Natural killer cell (primary cell): ENCODE data around the gene UGT2B10. TPM values are rescaled to one million over a fixed set of nuclear protein-coding genes. Genes with fewer than 3 reads are reported as not detected.
"Not testable (repeated sequence)": the region's sequence is repeated elsewhere in the genome, so short reads cannot be mapped to it uniquely, and the experiment has no call there.

Experiments used
- ATAC-seq, 3 donors: fragments of 150-1000 bp in 2 of 3; fragments of 200-7000 bp in 1 of 3; cut with Tn5 transposase; 1 replicate in 1 of 3; 2 replicates in 2 of 3; pipeline ENCODE4 v1.10.0; 2021; ENCODE audit warnings: mild to moderate bottlenecking in 2 of 3, moderate library complexity in 2 of 3
- DNase-seq, 2 donors: peaks; one replicate each; pipeline versions ENCODE4 v3.0.0 to v3.0.0-alpha.2; 2013 to 2021; ENCODE audit warnings: mixed read lengths in 1 of 2
- H3K27ac ChIP-seq: one replicate; pipeline ENCODE4 v1.5.1; 2013; ENCODE audit warnings: mild to moderate bottlenecking, low read length
- H3K27me3 ChIP-seq: one replicate; pipeline ENCODE4 v1.6.1; 2013; ENCODE audit warnings: low read length; ENCODE audit not compliant: control insufficient read depth, insufficient read depth
- H3K36me3 ChIP-seq: one replicate; pipeline ENCODE4 v1.6.1; 2013; ENCODE audit warnings: low read length; ENCODE audit not compliant: control insufficient read depth, insufficient read depth
- H3K4me1 ChIP-seq: one replicate; pipeline ENCODE4 v1.6.1; 2013; ENCODE audit warnings: low read length; ENCODE audit not compliant: control insufficient read depth, insufficient read depth
- H3K4me3 ChIP-seq: one replicate; pipeline ENCODE4 v1.5.1; 2013; ENCODE audit warnings: low read length
- H3K9me3 ChIP-seq: one replicate; pipeline ENCODE4 v1.6.1; 2013; ENCODE audit warnings: low read length; ENCODE audit not compliant: control insufficient read depth, insufficient read depth
- H3K27ac Mint-ChIP-seq, 2 donors: one replicate each; pipeline ENCODE4 v1.8.0; 2022; ENCODE audit warnings: mild to moderate bottlenecking in 2 of 2, mixed read lengths in 2 of 2, moderate library complexity in 1 of 2
- H3K27me3 Mint-ChIP-seq, 2 donors: one replicate each; pipeline ENCODE4 v1.8.0; 2022; ENCODE audit warnings: low read depth in 2 of 2, mixed read lengths in 2 of 2
- H3K36me3 Mint-ChIP-seq: one replicate; pipeline ENCODE4 v1.8.0; 2022; ENCODE audit warnings: mixed read lengths
- H3K4me1 Mint-ChIP-seq, 2 donors: one replicate each; pipeline ENCODE4 v1.8.0; 2022; ENCODE audit warnings: mixed read lengths in 2 of 2
- H3K4me3 Mint-ChIP-seq: one replicate; pipeline ENCODE4 v1.8.0; 2022; ENCODE audit warnings: mild to moderate bottlenecking, moderate library complexity, mixed read lengths
- H3K9me3 Mint-ChIP-seq, 2 donors: one replicate each; pipeline ENCODE4 v1.8.0; 2022; ENCODE audit warnings: mixed read lengths in 2 of 2
- CTCF ChIP-seq: fragments of 200-600 bp; IDR thresholded peaks from one replicate; pipeline ENCODE4 v1.8.0; 2022; ENCODE audit warnings: antibody characterized with exemption
- WGBS: methylation state at CpG from one replicate; pipeline ENCODE4 v1.1.7; 2013; ENCODE audit warnings: missing lambda C conversion rate; ENCODE audit not compliant: insufficient coverage; 5-methylcytosine and 5-hydroxymethylcytosine counted together
- intact Hi-C: fragments of 100-400 bp; cut with micrococcal nuclease; formaldehyde crosslinking; loops from one replicate; pipeline ENCODE4 v1.14.2; 2022
- total RNA-seq, 4 donors: library from RNA; stranded (reverse); fragments of 120-200 nt in 1 of 4; gene quantifications; one replicate each; pipeline versions ENCODE4 v1.2.3 to v1.2.4, GENCODE V29; 2013 to 2022

The UGT2B10 gene
- total RNA-seq, 3 donors from 2014 or later (not counting 1 experiment from before 2014, with no cell fraction given): not detected

- Mint-ChIP-seq H3K27me3 (no peaks in the 10 kb centered on the region), H3K9me3 (peaks cover 11 to 21% of the 10 kb centered on the region in 2 donors), H3K36me3 (peaks cover 7% of the 10 kb centered on the region), H3K27ac (no peak overlapping the region), H3K4me1 (no peaks in the 10 kb centered on the region), H3K4me3 (no peak overlapping the region)
- intact Hi-C loops: no loop called here
- H3K9me3 ChIP-seq: peaks cover 9% of the 10 kb centered on the region
- H3K36me3 ChIP-seq: no peaks in the 10 kb centered on the region
- ATAC-seq (no peak), DNase-seq (no peak)
- no peak overlapping the region for H3K4me3 ChIP-seq
- no peaks in the 10 kb centered on the region for H3K4me1 ChIP-seq
- no peaks in the 10 kb centered on the region for H3K27me3 ChIP-seq
- no peak for TF ChIP-seq CTCF
- no peak overlapping the region for H3K27ac ChIP-seq
- WGBS: 75% methylated on average over 2 of the region's 2 CpGs
These were observed 4.9 kb upstream of the UGT2B10 start for GRCh38 chr4:68810919-68811318.

DNA sequence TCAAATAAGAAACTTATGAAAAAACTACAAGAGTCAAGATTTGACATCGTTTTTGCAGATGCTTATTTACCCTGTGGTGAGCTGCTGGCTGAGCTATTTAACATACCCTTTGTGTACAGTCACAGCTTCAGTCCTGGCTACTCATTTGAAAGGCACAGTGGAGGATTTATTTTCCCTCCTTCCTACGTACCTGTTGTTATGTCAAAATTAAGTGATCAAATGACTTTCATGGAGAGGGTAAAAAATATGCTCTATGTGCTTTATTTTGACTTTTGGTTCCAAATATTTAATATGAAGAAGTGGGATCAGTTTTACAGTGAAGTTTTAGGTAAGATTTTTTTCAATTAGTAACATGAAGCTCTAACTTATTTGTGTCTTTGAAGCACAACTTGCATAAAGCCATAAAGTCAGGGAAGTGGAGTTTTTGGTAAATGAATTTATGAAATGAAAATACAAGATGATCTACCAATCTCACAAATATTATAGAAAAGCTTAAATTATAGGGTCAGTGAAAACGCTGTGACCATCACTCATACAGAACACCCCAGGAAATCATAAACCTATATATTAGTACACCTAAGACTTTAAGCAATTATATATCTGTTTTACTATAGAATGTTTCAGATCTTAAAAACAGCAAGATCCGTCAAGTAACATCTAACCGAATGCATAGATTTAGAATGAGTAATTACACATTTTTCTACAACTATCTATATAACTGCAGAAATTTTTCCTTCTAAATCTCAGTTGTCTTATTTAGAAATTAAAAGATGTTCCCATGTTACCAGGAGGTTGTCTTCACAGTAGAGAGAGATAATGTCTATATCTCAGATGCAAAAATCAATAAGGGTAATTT is 844 bp downstream of the UGT2B10 start:
- intact Hi-C loops, DNase-seq, H3K4me3 ChIP-seq, H3K27ac ChIP-seq, H3K36me3 ChIP-seq, H3K9me3 Mint-ChIP-seq, ATAC-seq, H3K27ac Mint-ChIP-seq, H3K27me3 Mint-ChIP-seq, H3K4me1 Mint-ChIP-seq, H3K27me3 ChIP-seq, H3K36me3 Mint-ChIP-seq, H3K9me3 ChIP-seq, H3K4me3 Mint-ChIP-seq, H3K4me1 ChIP-seq: not testable (repeated sequence)
- WGBS: 0% methylated on average over 1 of the region's 5 CpGs

GRCh38 chr4:68817386-68817785 is 1.6 kb downstream of the UGT2B10 start:
- Mint-ChIP-seq H3K36me3 (no peaks in the 10 kb centered on the region), H3K27ac (no peak overlapping the region), H3K9me3 (peaks cover 4% of the 10 kb centered on the region in 2 donors), H3K4me3 (no peak overlapping the region), H3K4me1 (no peaks in the 10 kb centered on the region), H3K27me3 (no peaks in the 10 kb centered on the region)
- no CpG with 5 or more reads among the region's 2 CpGs for WGBS
- DNase-seq: no peak
- no peak for ATAC-seq
- no peaks in the 10 kb centered on the region for H3K36me3 ChIP-seq
- no peak overlapping the region for H3K4me3 ChIP-seq
- no peak overlapping the region for H3K27ac ChIP-seq
- intact Hi-C loops: no loop called here
- no peaks in the 10 kb centered on the region for H3K9me3 ChIP-seq
- no peaks in the 10 kb centered on the region for H3K4me1 ChIP-seq
- no peaks in the 10 kb centered on the region for H3K27me3 ChIP-seq
- TF ChIP-seq CTCF: no peak

DNA sequence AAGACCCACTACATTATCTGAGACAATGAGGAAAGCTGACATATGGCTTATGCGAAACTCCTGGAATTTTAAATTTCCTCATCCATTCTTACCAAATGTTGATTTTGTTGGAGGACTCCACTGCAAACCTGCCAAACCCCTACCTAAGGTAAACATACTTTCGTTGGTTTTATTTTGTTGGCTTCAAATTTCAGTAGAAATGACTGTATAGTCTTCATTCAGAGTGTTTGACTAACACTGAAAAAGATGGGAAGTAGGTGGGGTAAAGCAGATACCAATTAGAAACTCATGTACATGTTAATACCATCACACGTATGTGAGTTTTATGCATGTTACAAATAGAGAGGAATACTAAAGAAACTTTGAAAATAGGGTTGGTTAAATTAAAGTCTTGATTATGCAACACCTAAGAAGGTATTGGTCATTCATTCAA is 2.3 kb downstream of the UGT2B10 start:
- H3K4me1 ChIP-seq, H3K4me3 Mint-ChIP-seq, H3K27ac Mint-ChIP-seq, H3K4me3 ChIP-seq, H3K27ac ChIP-seq, H3K36me3 Mint-ChIP-seq, H3K9me3 ChIP-seq, H3K4me1 Mint-ChIP-seq, ATAC-seq, H3K36me3 ChIP-seq, DNase-seq, H3K27me3 Mint-ChIP-seq, H3K27me3 ChIP-seq, intact Hi-C loops, H3K9me3 Mint-ChIP-seq: not testable (repeated sequence)
- WGBS: 100% methylated on average over 2 of the region's 3 CpGs
